Activated CD8-positive, alpha-beta memory T cell treated with anti-CD3 and anti-CD28 coated beads, Interleukin-2, amount 50 U/mL, for 24 hours (primary cell): ENCODE results near the gene MIGA1.
"Not testable (repeated sequence)": the region's sequence is repeated elsewhere in the genome, so short reads cannot be mapped to it uniquely, and the experiment has no call there.

ENCODE experiments used
- DNase-seq: peaks from one replicate; pipeline ENCODE4 v3.0.0-alpha.2; 2020; ENCODE audit errors: extremely low read depth

MIGA1 gene

DNA sequence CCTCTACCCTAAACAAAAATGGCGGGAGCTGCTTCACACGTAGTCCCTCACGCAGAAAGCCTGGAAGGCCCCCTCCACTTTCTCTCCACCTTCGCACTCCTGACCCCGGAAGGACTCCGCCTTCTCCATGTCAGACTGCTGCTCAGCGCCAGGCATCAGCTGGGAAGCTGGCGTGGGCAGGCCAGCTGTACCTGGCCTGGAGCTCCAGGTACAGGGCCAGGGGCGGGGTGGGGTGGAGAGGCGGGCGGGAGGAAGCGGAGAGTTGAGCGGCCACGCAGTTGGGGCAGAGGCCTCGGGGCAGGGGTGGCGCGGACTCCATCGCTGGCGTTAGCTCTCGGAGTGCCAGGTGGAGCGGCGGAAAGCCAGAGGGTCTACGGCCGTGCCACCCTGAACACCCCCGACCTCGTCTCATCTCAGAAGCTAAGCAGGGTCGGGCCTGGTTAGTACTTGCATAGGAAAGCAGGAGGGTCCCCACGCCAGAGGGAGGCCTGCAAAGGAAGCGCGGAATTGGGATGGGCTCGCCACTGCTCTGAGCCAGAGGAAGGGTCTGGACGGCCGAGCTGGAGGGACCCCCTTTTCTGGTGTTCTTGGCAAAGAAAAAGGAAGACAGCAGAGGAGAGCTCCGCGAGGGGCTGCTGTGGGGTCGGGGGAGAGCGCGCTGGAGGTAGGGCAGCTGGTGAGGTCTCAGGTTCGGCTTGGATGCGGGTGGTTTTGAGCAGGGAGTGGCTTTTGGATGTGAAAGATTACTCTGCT is at the start of gene MIGA1:
TSS of gene MIGA1 (plus strand) at position 121 of the 753 bp plus-strand sequence. CDS start 3,604 bp downstream, outside the sequence.
- DNase-seq = peak; percentile 64

GRCh38 chr1:77732090-77732489 is 47.4 kb upstream of the MIGA1 start:
- no peak for DNase-seq

GRCh38 chr1:77739235-77739634 is 40.2 kb upstream of the MIGA1 start:
- DNase-seq = no peak

DNA sequence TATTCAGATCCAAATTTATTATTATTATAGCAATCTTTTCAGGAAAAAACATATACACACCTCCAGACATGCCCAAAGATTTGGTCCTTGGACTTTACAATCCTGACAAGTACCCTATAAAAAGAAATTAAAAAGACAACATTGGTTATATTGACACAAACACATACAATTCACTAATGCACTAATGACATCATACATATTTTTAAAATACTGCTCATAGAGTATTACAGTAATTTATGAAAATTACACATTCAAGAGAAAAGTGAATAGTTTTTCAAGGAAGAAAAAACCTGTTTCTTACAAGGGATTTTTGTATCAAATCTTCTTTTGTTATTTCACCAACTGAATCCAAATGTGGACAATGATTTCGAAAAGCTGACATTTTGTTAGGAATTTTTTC is 38.1 kb upstream of the MIGA1 start:
- DNase-seq = no peak

DNA sequence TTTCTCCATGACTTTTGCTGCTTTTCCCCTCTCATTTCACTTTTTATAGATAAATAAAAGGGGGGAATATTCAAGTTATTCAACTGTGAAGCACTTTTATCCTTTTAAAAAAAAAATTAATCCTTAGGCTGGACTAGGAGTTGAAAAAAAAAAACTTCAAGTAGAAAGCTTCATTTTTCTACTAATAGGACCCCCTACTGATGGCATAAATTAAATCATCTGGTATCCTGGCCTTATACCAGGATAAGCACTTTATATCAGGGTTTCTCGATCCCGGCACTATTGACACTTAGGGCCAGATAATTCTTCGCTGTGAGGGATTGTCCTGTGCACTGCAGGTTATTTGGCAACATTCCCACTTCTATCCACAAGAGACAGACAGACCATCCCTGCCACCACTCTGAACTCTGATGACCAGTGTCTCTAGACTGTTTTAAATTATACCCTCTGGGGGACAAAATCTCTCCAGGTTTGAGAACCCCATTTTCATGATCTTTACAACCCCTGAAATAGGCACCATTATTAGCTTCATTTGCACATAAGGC is 37.4 kb upstream of the MIGA1 start:
- no peak for DNase-seq

- no peak for DNase-seq
Observed at GRCh38 chr1:77744576-77744975, 34.9 kb upstream of the MIGA1 start.

GRCh38 chr1:77749489-77749888 is 30.0 kb upstream of the MIGA1 start:
- DNase-seq = not testable (repeated sequence)

- no peak for DNase-seq
Observed at GRCh38 chr1:77756052-77756754, 23.2 kb upstream of the MIGA1 start.

- DNase-seq = no peak
Observed at GRCh38 chr1:77757066-77757584, 22.3 kb upstream of the MIGA1 start.

DNA sequence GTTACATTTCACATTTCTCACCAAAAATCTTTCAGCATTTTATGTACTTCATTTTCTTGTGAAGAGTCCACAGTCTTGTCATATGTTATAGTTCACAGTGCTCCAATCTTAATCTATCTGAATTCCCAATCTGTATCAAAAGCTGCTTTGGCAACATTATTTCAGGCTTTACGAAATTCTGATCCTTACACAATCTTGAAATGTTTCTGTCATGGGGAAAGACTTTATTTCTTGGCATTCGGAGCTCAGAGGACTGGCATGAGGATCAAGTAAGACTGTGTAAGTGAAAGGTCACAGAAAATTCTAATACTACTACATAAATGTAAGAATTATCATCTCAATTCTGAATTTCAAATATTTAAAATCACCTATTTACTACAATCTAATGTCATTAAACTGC is 21.8 kb upstream of the MIGA1 start:
- DNase-seq = no peak

DNA sequence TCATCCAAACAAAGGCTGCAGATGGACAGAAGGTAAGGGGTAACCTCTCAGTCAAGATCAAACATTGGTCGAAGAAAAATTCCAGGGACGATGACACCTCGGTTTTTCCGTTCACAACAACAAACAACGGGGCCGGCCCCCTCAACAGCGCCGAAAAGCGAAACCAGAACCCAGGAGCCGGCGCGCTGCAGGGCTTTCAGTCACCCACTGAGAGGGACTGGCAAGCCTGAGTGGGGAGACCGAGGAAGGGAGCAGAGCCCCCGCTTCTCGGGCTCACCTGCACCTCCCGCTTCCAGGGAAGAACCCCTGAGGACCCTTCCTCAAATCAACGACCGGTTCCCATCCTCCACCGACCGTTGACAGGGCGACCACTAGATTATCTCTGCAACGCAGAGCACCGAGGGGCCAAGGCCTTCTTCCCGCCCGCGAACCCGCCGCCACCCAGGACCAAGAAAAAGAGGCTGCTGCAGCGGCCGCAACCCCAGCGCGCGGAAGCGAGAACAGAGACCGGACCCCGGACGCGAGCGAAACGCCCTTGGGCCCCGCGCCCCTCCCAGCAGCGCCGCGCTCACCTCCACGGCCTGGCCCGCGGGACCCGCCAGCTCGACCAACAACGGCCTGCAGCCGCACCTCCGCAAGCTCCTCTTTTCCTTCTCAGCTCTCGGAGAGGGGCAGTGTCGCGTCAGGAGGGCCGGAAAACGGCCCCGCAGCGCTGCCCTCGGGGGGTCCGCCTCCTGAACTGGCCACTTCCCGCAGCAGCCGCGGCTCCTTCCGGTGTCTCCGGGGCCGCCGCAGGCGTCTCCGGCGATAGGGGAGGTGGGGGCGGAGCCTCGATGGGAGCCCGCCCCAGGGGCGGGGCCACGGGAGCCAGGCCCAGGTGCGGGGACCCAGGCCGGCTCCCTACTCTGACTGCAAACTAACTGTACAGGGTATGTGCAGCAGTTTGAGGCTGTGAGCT is 20.1 kb upstream of the MIGA1 start, which contains the start of gene USP33:
TSS of gene USP33 (minus strand) at position 782 of the 958 bp plus-strand sequence. CDS start 18,155 bp downstream, outside the sequence.
- peak; percentile 58 for DNase-seq

DNA sequence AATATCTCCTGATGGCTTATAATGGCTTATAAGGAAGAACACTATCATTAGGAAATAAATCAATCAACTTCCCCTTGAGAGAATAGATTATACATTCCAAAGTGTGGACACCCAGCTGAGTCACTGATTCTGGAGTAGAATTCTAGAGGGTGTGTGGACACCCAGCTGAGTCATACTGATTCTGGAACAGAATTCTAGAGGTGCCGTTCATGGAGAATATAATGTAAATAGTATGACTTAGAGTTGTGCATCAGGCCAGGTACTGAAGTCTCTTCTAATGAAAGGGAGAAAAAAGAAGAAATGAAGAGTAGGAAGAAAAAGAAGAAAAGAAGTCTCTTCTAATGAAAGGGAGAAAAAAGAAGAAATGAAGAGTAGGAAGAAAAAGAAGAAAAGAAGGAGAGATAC is 17.4 kb upstream of the MIGA1 start:
- DNase-seq = no peak

- DNase-seq = no peak
Observed at GRCh38 chr1:77768006-77768405, 11.4 kb upstream of the MIGA1 start.

GRCh38 chr1:77776007-77776700 is 3.3 kb upstream of the MIGA1 start:
- no peak for DNase-seq

DNA sequence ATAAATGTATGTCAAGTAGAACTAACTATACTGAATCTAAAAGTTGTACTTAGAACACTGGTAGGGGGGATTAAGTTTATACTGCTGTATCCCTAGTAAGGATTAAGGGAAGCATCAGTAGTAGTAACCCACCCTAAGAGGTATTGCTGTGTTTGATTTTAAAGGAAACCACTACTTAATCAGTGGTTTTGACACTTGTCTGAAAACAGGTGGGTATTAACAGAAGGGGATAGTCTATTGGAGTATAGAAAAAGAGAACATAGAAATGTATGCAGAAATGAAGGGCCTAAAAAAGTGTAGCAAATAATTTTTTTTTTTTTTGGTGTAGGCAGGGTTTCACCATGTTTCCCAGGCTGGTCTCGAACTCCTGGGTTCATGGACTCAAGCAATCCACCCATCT is 2.2 kb downstream of the MIGA1 start:
- no peak for DNase-seq

DNA sequence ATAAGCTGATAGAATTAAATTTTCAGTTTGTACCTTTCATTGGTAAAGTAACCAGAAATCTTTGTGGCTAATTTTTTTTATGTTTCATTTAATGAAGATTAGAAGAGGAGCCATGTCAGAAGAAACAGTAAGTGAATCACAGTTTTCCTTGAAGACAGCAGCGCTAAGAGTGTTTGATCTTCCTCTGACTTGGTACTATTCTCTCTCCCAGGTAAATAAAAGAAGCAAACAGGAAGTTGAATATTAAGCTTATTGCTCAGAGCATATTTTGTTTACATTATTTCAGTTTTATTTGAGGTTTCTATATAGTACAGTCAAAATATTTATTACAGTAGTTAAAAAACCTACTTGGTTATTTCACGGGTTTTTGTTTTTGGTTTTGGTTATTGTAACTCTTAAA is 3.7 kb downstream of the MIGA1 start:
- DNase-seq = no peak

GRCh38 chr1:77786093-77786741 is 6.8 kb downstream of the MIGA1 start:
- DNase-seq = not testable (repeated sequence)

- DNase-seq = no peak
Observed at GRCh38 chr1:77794550-77794949, 15.1 kb downstream of the MIGA1 start.

DNA sequence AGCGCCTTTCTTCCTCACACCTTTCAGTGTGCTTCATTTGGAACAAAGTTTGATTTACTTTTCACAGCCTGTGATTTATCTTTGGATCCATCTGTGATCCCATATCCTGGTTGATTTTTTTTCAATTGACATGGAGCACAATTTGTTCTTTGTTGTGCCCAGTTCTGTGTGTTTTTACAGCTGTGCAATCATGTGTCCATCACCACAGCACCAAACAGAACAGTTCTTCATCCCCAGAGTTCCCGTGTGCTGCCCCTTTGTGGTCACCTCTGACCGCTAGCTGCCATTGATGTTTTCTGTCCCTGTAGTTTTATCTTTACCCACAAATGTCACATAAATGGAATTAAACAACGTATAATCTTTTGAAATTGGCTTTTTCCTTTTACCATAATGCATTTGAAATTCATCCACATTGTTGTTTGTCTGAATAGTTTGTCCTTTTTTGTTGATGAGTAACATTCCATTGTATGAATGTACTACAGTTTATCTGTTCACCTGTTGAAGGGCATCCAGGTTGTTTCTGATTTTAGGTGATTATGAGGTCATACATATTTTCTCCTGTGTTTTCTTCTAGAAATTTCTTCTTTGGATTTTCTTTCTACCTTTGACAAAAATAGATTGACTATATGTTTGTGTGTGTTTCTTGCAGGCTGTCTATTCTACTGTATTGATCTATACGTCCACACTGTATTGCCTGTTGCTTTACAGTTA is 17.4 kb downstream of the MIGA1 start:
- no peak for DNase-seq

GRCh38 chr1:77797991-77798390 is 18.5 kb downstream of the MIGA1 start:
- DNase-seq = no peak
